ENCODE measurements around the gene SDK1. TPM values are rescaled to one million over a fixed set of nuclear protein-coding genes. Genes with fewer than 3 reads are reported as not detected.

The SDK1 gene
- total and polyA plus RNA-seq, 2 donors (not counting 3 experiments of a cell fraction or from before 2014, with no cell fraction given): 1.6 to 3.9 TPM

DNA sequence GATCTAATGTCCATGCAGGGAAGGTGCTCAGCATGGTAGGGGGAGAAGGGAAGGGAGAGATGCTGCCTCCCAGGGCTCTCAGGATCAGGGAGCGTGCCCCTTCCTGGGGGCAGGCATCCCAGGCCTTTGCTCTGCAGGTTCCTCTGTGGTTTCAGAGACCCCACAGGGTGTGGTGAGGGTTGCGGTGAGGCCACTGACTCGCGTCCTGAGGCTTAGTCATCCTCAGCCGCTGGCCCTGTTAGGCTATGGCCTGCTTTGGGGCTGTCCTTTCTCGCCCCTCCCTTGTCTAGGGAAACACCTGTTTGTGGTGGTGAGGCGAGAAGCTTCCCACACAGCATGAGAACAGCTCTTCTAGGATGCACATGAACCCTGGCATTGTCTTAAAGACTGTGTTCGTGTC, 822.8 kb downstream of the SDK1 start:
- no TSS peak for BruUV-seq (replicated peaks)
- intact Hi-C loops (cut with micrococcal nuclease): no loop called here
- Histone ChIP-seq H3K27me3 (ENCODE audit: control insufficient read depth in 2 of 2, insufficient read depth in 2 of 2, low read length in 2 of 2) (no peaks in the 10 kb centered on the region), H3K9me3 (replicated peaks; ENCODE audit: control insufficient read depth, insufficient read depth, low read length) (no peaks in the 10 kb centered on the region), H3K4me1 (ENCODE audit: control insufficient read depth, extremely low read depth, insufficient read depth, low read length) (no peaks in the 10 kb centered on the region), H3K4me2 (ENCODE audit: insufficient read depth, low read length) (no peak overlapping the region), H2AFZ (ENCODE audit: low read depth, low read length) (no peak overlapping the region), H3K9me1 (replicated peaks; ENCODE audit: control insufficient read depth, extremely low read depth, insufficient read depth, low read length) (no peaks in the 10 kb centered on the region), H3K79me2 (ENCODE audit: control insufficient read depth, insufficient read depth, low read length) (no peaks in the 10 kb centered on the region), H3K9ac (replicated peaks; ENCODE audit: extremely low read depth, insufficient read depth, low read length) (no peak overlapping the region), H3K27ac (ENCODE audit: insufficient read depth, low read depth, low read length) (no peak overlapping the region), H4K20me1 (replicated peaks; ENCODE audit: control insufficient read depth, extremely low read depth, insufficient read depth, low read length) (no peaks in the 10 kb centered on the region), H3K4me3 (replicated peaks in 1 of 3; ENCODE audit: insufficient read depth in 1 of 3, low read depth in 1 of 3, low read length in 3 of 3) (no peak overlapping the region), H3K36me3 (ENCODE audit: control insufficient read depth in 2 of 2, extremely low read depth in 1 of 2, insufficient read depth in 2 of 2, low read length in 2 of 2) (no peaks in the 10 kb centered on the region)
- DNase-seq (ENCODE audit: low read depth, low spot score) (no peak), FAIRE-seq (no peak)
- ChIA-PET POLR2A (no interaction called here), CTCF (no interaction called here)
- dilution Hi-C loops (cut with MboI; ENCODE audit: extremely low pct_ligation_motif_present, low sequenced_read_pairs): no loop called here
- TF ChIP-seq FOS (IDR thresholded peaks at IDR 0.05; ENCODE audit: borderline replicate concordance, insufficient read depth, low read length) (peak; percentile 68), POLR2AphosphoS5 (IDR thresholded peaks at IDR 0.05; ENCODE audit: insufficient read depth, low read depth, low read length) (no peak), GATA2 (IDR thresholded peaks at IDR 0.05; ENCODE audit: insufficient read depth, insufficient read length, low read depth, low read length) (peak; percentile 46)

DNA sequence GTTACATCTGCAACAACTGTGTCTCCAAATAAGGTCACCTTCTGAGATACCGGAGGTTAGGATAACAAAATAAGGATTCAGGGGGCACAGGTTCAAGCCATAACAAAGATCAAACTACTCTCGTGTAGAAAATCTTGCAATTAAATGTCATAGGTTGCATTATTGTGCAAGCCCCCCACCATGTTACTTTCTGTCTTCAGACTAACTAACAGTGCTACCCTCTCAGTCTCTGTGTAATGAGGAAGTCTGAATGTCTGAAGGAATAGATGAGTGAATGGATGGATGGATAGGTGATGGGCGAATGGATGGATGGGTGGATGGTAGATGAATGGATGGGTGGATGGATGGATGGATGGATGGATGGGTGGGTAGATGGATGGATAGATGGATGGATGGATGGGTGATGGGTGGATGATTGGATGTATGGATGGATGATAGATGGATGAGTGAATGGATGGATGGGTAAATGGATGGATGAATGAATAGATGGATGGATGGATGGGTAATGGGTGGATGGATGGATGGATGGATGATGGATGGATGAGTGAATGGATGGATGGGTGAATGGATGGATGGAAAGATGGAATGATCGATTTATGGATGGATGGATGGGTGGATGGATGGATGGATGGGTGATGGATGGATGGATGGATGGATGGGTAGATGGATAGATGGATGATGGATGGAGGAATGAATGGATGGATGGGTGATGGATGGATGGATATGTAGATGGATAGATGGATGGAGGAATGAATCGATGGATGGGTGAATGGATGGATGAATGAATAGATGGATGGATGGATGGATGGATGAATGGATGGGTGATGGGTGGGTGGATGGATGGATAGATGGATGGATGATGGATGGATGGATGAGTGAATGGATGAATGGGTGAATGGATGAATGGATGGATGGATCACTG, 823.8 kb downstream of the SDK1 start:
- no peaks in the 10 kb centered on the region for H3K36me3 ChIP-seq (ENCODE audit: control insufficient read depth in 2 of 2, extremely low read depth in 1 of 2, insufficient read depth in 2 of 2, low read length in 2 of 2)
- ChIA-PET CTCF (no interaction called here), POLR2A (no interaction called here)
- no peak overlapping the region for H3K4me3 ChIP-seq (replicated peaks in 1 of 3; ENCODE audit: insufficient read depth in 1 of 3, low read depth in 1 of 3, low read length in 3 of 3)
- no peak overlapping the region for H3K9ac ChIP-seq (replicated peaks; ENCODE audit: extremely low read depth, insufficient read depth, low read length)
- H2AFZ ChIP-seq (ENCODE audit: low read depth, low read length): no peak overlapping the region
- H4K20me1 ChIP-seq (replicated peaks; ENCODE audit: control insufficient read depth, extremely low read depth, insufficient read depth, low read length): no peaks in the 10 kb centered on the region
- H3K9me3 ChIP-seq (replicated peaks; ENCODE audit: control insufficient read depth, insufficient read depth, low read length): no peaks in the 10 kb centered on the region
- H3K27ac ChIP-seq (ENCODE audit: insufficient read depth, low read depth, low read length): no peak overlapping the region
- DNase-seq (ENCODE audit: low read depth, low spot score) (no peak), FAIRE-seq (peak; percentile 43)
- intact Hi-C loops (cut with micrococcal nuclease): no loop called here
- TF ChIP-seq MYC (IDR thresholded peaks at IDR 0.05; ENCODE audit: low read depth, low read length) (no peak), EZH2 (IDR thresholded peaks at IDR 0.05; ENCODE audit: borderline replicate concordance, low read depth, low read length, severe bottlenecking) (no peak), POLR2A (IDR thresholded peaks at IDR 0.05; ENCODE audit: low read depth, low read length) (no peak)
- H3K4me1 ChIP-seq (ENCODE audit: control insufficient read depth, extremely low read depth, insufficient read depth, low read length): no peaks in the 10 kb centered on the region
- dilution Hi-C loops (cut with MboI; ENCODE audit: extremely low pct_ligation_motif_present, low sequenced_read_pairs): no loop called here
- H3K79me2 ChIP-seq (ENCODE audit: control insufficient read depth, insufficient read depth, low read length): no peaks in the 10 kb centered on the region
- no peaks in the 10 kb centered on the region for H3K9me1 ChIP-seq (replicated peaks; ENCODE audit: control insufficient read depth, extremely low read depth, insufficient read depth, low read length)
- no peak overlapping the region for H3K4me2 ChIP-seq (ENCODE audit: insufficient read depth, low read length)
- BruUV-seq (replicated peaks): no TSS peak
- H3K27me3 ChIP-seq (ENCODE audit: control insufficient read depth in 2 of 2, insufficient read depth in 2 of 2, low read length in 2 of 2): no peaks in the 10 kb centered on the region

Measured in endothelial cell of umbilical vein (primary cell).